Left ventricle myocardium inferior (tissue), 1 donor: ENCODE results near the gene ZGPAT. TPM values are rescaled to one million over a fixed set of nuclear protein-coding genes. Genes with fewer than 3 reads are reported as not detected.
"Not testable (repeated sequence)": the region's sequence is repeated elsewhere in the genome, so short reads cannot be mapped to it uniquely, and the experiment has no call there.

Experiments
- DNase-seq: peaks from one replicate; pipeline ENCODE4 v3.0.0-alpha.2; 2020
- H3K27ac ChIP-seq: fragments of 200-600 bp; replicated peaks from 2 replicates; pipeline ENCODE4 v1.8.0; 2021
- H3K27me3 ChIP-seq: fragments of 200-600 bp; 2 replicates; pipeline ENCODE4 v1.8.0; 2021; ENCODE audit warnings: low read depth
- H3K36me3 ChIP-seq: fragments of 200-600 bp; 2 replicates; pipeline ENCODE4 v1.8.0; 2021
- H3K4me1 ChIP-seq: fragments of 200-600 bp; 2 replicates; pipeline ENCODE4 v1.8.0; 2021
- H3K4me3 ChIP-seq: fragments of 200-600 bp; 2 replicates; pipeline ENCODE4 v1.8.0; 2021; ENCODE audit warnings: mild to moderate bottlenecking, moderate library complexity
- H3K9me3 ChIP-seq: fragments of 200-600 bp; replicated peaks from 2 replicates; pipeline ENCODE4 v1.8.0; 2021
- intact Hi-C: fragments of 100-400 bp; cut with micrococcal nuclease; formaldehyde crosslinking; loops from one replicate; pipeline ENCODE4 v1.11.0; 2022
- total RNA-seq: library from RNA; stranded (reverse); fragmentation: NEBNext Ultra II Directional; extraction: Animal tissue kit (Norgen Biotek cat#: 25700); gene quantifications from one replicate; pipeline ENCODE4 v1.2.1, GENCODE V29; 2021
- TF ChIP-seq, protein P1 (sequence below): fragments of 200-600 bp; IDR thresholded peaks from 2 replicates; pipeline ENCODE4 v1.8.0; 2021; ENCODE audit warnings: antibody characterized with exemption, mild to moderate bottlenecking, borderline replicate concordance
- donor health status: DM: no; HTN: yes; CAD: no; lungs with severe emphysema.

The ZGPAT gene
- total RNA-seq, 1 donor from 2014 or later, result 15.8 TPM

- intact Hi-C loops, result no loop called here
- Histone ChIP-seq H3K27me3 (no peaks in the 10 kb centered on the region), H3K4me1 (no peaks in the 10 kb centered on the region), H3K9me3 (peaks cover 37% of the 10 kb centered on the region), H3K36me3 (peaks cover 77% of the 10 kb centered on the region), H3K27ac (no peak overlapping the region), H3K4me3 (no peak overlapping the region)
- TF ChIP-seq, protein P1, sequence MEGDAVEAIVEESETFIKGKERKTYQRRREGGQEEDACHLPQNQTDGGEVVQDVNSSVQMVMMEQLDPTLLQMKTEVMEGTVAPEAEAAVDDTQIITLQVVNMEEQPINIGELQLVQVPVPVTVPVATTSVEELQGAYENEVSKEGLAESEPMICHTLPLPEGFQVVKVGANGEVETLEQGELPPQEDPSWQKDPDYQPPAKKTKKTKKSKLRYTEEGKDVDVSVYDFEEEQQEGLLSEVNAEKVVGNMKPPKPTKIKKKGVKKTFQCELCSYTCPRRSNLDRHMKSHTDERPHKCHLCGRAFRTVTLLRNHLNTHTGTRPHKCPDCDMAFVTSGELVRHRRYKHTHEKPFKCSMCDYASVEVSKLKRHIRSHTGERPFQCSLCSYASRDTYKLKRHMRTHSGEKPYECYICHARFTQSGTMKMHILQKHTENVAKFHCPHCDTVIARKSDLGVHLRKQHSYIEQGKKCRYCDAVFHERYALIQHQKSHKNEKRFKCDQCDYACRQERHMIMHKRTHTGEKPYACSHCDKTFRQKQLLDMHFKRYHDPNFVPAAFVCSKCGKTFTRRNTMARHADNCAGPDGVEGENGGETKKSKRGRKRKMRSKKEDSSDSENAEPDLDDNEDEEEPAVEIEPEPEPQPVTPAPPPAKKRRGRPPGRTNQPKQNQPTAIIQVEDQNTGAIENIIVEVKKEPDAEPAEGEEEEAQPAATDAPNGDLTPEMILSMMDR, result no peak
- no peak for DNase-seq
Observed at GRCh38 chr20:63718996-63719395, 11.2 kb downstream of the ZGPAT start.

- H3K9me3 ChIP-seq, result peaks cover 37% of the 10 kb centered on the region
- intact Hi-C loops, DNase-seq, H3K27me3 ChIP-seq, H3K4me3 ChIP-seq, H3K27ac ChIP-seq, H3K4me1 ChIP-seq: not testable (repeated sequence)
- peaks cover 60% of the 10 kb centered on the region for H3K36me3 ChIP-seq
Observed at GRCh38 chr20:63722967-63723622, 15.3 kb downstream of the ZGPAT start.

GRCh38 chr20:63730189-63730733 lies 22.4 kb downstream of the ZGPAT start:
- H3K9me3 ChIP-seq, H3K27ac ChIP-seq, H3K4me1 ChIP-seq, H3K27me3 ChIP-seq, H3K4me3 ChIP-seq, DNase-seq, intact Hi-C loops: not testable (repeated sequence)
- H3K36me3 ChIP-seq, result peaks cover 36% of the 10 kb centered on the region

DNA sequence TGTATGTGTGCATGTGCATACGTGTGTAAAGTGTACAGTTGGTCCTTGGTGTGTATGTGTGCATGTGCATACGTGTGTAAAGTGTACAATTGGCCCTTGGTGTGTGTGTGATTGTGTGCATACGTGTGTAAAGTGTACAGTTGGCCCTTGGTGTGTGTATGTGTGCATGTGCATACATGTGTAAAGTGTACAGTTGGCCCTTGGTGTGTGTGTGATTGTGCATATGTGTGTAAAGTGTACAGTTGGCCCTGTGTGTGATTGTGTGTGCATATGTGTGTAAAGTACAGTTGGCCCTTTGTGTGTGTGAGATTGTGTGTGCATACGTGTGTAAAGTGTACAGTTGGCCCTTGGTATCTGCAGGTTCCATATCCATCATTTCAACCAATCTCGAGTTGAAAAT lies 23.6 kb downstream of the ZGPAT start:
- intact Hi-C loops, result no loop called here
- Histone ChIP-seq H3K27me3 (no peaks in the 10 kb centered on the region), H3K9me3 (no peaks in the 10 kb centered on the region), H3K4me1 (no peaks in the 10 kb centered on the region), H3K36me3 (peaks cover 36% of the 10 kb centered on the region), H3K4me3 (no peak overlapping the region), H3K27ac (no peak overlapping the region)
- TF ChIP-seq, protein P1, result no peak
- no peak for DNase-seq

GRCh38 chr20:63732118-63733095 lies 24.6 kb downstream of the ZGPAT start:
- DNase-seq, result no peak
- no peaks in the 10 kb centered on the region for H3K27me3 ChIP-seq
- intact Hi-C loops, result no loop called here
- H3K9me3 ChIP-seq, result no peaks in the 10 kb centered on the region
- H3K4me3 ChIP-seq, result no peak overlapping the region
- TF ChIP-seq, protein P1, result no peak
- H3K36me3 ChIP-seq, result peaks cover 33% of the 10 kb centered on the region
- no peak overlapping the region for H3K27ac ChIP-seq
- H3K4me1 ChIP-seq, result peaks cover 5% of the 10 kb centered on the region

GRCh38 chr20:63733117-63733516 lies 25.3 kb downstream of the ZGPAT start:
- H3K36me3 ChIP-seq, result peaks cover 33% of the 10 kb centered on the region
- no peak overlapping the region for H3K4me3 ChIP-seq
- TF ChIP-seq, protein P1, result no peak
- no peak overlapping the region for H3K27ac ChIP-seq
- H3K9me3 ChIP-seq, result no peaks in the 10 kb centered on the region
- H3K4me1 ChIP-seq, result peaks cover 12% of the 10 kb centered on the region
- no peak for DNase-seq
- intact Hi-C loops, result no loop called here
- H3K27me3 ChIP-seq, result no peaks in the 10 kb centered on the region
